ENCODE measurements around the gene ZBTB1. TPM values are rescaled to one million over a fixed set of nuclear protein-coding genes. Genes with fewer than 3 reads are reported as not detected.
A peak's percentile ranks its signal among the peaks of the same experiment; 100 is the strongest.
"Not testable (repeated sequence)": the region's sequence is repeated elsewhere in the genome, so short reads cannot be mapped to it uniquely, and the experiment has no call there.

ZBTB1 gene
- total RNA-seq, 4 donors from 2014 or later: 16.1 to 126 (median 82.4) TPM

DNA sequence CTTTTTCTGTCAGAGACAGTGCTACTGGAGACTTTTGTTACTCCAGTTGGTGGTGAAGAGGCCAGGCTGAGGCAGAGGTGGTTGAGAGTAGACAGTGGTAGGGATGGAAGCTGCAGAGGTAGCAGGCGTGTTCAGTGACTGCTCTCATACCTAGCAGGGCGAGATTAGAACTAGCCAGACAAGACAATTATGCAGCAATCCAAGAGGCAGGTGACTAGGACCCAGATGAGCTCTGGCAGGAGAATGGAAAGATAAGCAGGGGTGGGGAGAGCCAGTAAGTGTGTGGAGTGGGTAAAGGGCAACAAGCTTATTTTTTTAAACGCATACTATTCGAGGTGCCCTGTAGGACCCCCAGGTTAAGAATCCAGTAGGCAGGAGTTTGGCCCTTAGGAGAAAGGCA, 50.0 kb downstream of the ZBTB1 start:
- H3K9me3 ChIP-seq: no peaks in the 10 kb centered on the region
- no peaks in the 10 kb centered on the region for H3K36me3 ChIP-seq
- no peak overlapping the region for H3K4me3 ChIP-seq
- no peaks in the 10 kb centered on the region for H3K27me3 ChIP-seq
- TF ChIP-seq CTCF (IDR thresholded peaks at IDR 0.05) (no peak), POLR2A (IDR thresholded peaks at IDR 0.05) (no peak)
- H3K27ac ChIP-seq: no peak overlapping the region
- peaks cover 0 to 3% of the 10 kb centered on the region in 2 donors for H3K4me1 ChIP-seq
- intact Hi-C loops (cut with DNase I; ENCODE audit: low total_unique reads): no loop called here
- DNase-seq: no peak

GRCh38 chr14:64556526-64556925, 52.0 kb downstream of the ZBTB1 start:
- Histone ChIP-seq H3K36me3 (no peaks in the 10 kb centered on the region), H3K4me3 (no peak overlapping the region), H3K27me3 (no peaks in the 10 kb centered on the region), H3K9me3 (no peaks in the 10 kb centered on the region), H3K27ac (no peak overlapping the region), H3K4me1 (no peaks in the 10 kb centered on the region)
- peak in 1 of 2 donors; percentile 31 for DNase-seq
- TF ChIP-seq POLR2A (IDR thresholded peaks at IDR 0.05) (no peak), CTCF (IDR thresholded peaks at IDR 0.05) (no peak)
- intact Hi-C loops (cut with DNase I; ENCODE audit: low total_unique reads): no loop called here

DNA sequence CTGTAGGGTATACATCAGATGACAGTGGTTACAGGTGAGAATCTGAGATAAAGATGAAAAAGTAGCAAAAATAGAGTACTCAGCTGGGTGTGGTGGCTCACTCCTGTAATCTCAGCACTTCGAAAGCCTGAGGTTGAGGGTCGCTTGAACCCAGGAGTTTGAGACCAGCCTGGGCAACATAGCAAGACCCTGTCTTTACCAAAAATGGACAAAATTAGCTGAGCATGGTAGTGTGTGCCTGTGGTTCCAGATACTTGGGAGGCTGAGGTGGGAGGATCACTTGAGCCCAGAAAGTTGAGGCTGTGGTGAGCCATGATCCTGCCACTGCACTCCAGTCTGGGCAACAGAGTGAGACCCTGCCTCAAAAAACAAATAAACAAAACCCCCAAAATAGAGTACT, 53.6 kb downstream of the ZBTB1 start:
- H3K36me3 ChIP-seq; H3K4me3 ChIP-seq; H3K9me3 ChIP-seq; intact Hi-C loops (cut with DNase I; ENCODE audit: low total_unique reads); DNase-seq; H3K27ac ChIP-seq; H3K27me3 ChIP-seq; H3K4me1 ChIP-seq: not testable (repeated sequence)

- Histone ChIP-seq H3K27me3 (no peaks in the 10 kb centered on the region), H3K27ac (no peak overlapping the region), H3K4me3 (no peak overlapping the region), H3K36me3 (no peaks in the 10 kb centered on the region), H3K4me1 (peaks cover 0 to 2% of the 10 kb centered on the region in 2 donors), H3K9me3 (no peaks in the 10 kb centered on the region)
- TF ChIP-seq POLR2A (IDR thresholded peaks at IDR 0.05) (no peak), CTCF (IDR thresholded peaks at IDR 0.05) (no peak)
- intact Hi-C loops (cut with DNase I; ENCODE audit: low total_unique reads): no loop called here
- DNase-seq: no peak
Measured at GRCh38 chr14:64561631-64562030, 57.1 kb downstream of the ZBTB1 start.

GRCh38 chr14:64562436-64562835, 57.9 kb downstream of the ZBTB1 start:
- TF ChIP-seq CTCF (IDR thresholded peaks at IDR 0.05) (no peak), POLR2A (IDR thresholded peaks at IDR 0.05) (no peak)
- no peak for DNase-seq
- no peak overlapping the region for H3K4me3 ChIP-seq
- intact Hi-C loops (cut with DNase I; ENCODE audit: low total_unique reads): no loop called here
- no peaks in the 10 kb centered on the region for H3K36me3 ChIP-seq
- H3K9me3 ChIP-seq: no peaks in the 10 kb centered on the region
- no peaks in the 10 kb centered on the region for H3K27me3 ChIP-seq
- peaks cover 0 to 3% of the 10 kb centered on the region in 2 donors for H3K4me1 ChIP-seq
- no peak overlapping the region for H3K27ac ChIP-seq

DNA sequence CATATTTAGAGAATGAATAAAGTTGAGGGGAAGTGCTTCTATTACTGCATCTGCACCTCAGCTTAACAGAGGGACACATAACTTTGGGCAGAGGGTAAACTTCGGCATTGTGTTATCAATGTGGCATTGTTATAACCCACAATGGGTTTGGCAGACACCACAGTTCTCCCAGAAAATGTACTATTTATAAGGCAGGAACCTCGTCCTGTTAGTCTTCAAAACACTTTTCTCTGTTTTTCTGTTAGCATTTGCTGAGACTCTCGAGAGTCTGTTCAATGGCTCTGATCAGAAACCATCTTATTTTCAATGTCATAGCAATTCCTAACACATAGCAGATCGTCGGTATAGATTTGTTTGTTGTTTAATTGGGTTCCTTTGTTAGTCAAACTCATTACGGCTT, 59.1 kb downstream of the ZBTB1 start:
- Histone ChIP-seq H3K27me3 (no peaks in the 10 kb centered on the region), H3K4me1 (peaks cover 0 to 3% of the 10 kb centered on the region in 2 donors), H3K9me3 (no peaks in the 10 kb centered on the region), H3K27ac (no peak overlapping the region), H3K36me3 (no peaks in the 10 kb centered on the region), H3K4me3 (no peak overlapping the region)
- DNase-seq: no peak
- intact Hi-C loops (cut with DNase I; ENCODE audit: low total_unique reads): no loop called here
- TF ChIP-seq CTCF (IDR thresholded peaks at IDR 0.05) (no peak), POLR2A (IDR thresholded peaks at IDR 0.05) (no peak)
